BJ (cell line): Measurements from ENCODE around the gene SMPD1. TPM values are rescaled to one million over a fixed set of nuclear protein-coding genes. Genes with fewer than 3 reads are reported as not detected.

Experiments
- CTCF ChIA-PET: fragments of 350-600 bp; formaldehyde crosslinking; extraction: SDS; loops from one replicate; lab custom pipeline; 2021; ENCODE audit warnings: antibody characterized with exemption, inconsistent platforms; lab: Yijun Ruan, JAX
- POLR2A ChIA-PET: fragments of 300-600 bp; sonication (Branson Sonifier 250); formaldehyde crosslinking; extraction: SDS; loops from one replicate; lab custom pipeline; 2021; ENCODE audit warnings: antibody characterized with exemption; lab: Charles Lee
- DNase-seq: peaks from one replicate; pipeline ENCODE4 v3.0.0-alpha.2; 2011; ENCODE audit warnings: low read depth
- H3K27me3 ChIP-seq: 2 replicates; pipeline ENCODE4 v1.6.0; 2011; ENCODE audit warnings: low read length; ENCODE audit not compliant: control insufficient read depth, insufficient read depth
- H3K36me3 ChIP-seq: 2 replicates; pipeline ENCODE4 v1.5.1; 2011; ENCODE audit warnings: low read length; ENCODE audit not compliant: control insufficient read depth, insufficient read depth
- H3K4me3 ChIP-seq: 2 replicates; pipeline ENCODE4 v1.5.1; 2011; ENCODE audit warnings: low read depth, mild to moderate bottlenecking, control low read depth, low read length
- polyA plus RNA-seq: library from polyadenylated mRNA; depleted of rRNA; stranded (reverse); fragments of >200 nt; gene quantifications from 2 replicates; pipeline ENCODE4 v1.2.3, GENCODE V29; 2011
- TF ChIP-seq, protein P1 (sequence below): IDR thresholded peaks from 2 replicates; pipeline ENCODE4 v1.5.1; 2011; ENCODE audit warnings: low read depth, mild to moderate bottlenecking, control low read depth, inconsistent platforms, low read length, moderate library complexity; ENCODE audit not compliant: insufficient read depth

SMPD1 gene
- polyA plus RNA-seq, 1 experiment = 118 TPM

DNA sequence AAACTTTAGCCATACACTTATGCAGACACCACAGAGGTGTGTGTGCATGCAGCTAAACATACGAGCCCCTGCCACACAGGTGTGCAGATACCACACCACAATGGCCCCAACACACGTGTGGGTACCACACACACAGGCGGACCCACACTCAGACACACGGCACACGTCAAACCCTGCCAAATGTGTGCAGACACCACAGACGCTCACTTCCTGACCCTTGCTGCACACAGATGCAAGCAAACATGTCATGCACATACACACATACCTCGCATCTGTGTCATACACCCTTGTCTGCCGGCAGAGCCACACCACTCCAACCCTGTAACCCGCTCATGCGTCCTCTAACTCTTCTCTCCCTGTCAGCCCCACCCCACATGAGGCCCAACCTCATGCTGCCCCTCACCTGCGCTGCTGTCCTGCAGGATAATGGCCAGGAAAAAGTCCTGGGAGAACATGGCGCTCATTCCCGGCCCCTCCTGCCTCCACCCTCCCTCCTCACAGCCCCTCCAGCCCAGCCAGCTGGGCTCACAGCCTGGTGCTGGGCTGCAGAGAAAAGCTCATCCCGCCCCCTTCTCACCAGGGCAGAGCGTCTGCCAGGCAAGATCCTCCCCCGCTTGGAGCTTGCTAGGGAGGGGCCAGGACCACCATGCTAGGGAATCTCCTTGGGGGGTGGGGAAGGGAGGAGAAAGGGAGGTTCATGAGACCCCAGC is 14.2 kb downstream of the SMPD1 start:
- Histone ChIP-seq H3K4me3 (no peak overlapping the region), H3K27me3 (no peaks in the 10 kb centered on the region), H3K36me3 (peaks cover 3% of the 10 kb centered on the region)
- TF ChIP-seq, protein P1, sequence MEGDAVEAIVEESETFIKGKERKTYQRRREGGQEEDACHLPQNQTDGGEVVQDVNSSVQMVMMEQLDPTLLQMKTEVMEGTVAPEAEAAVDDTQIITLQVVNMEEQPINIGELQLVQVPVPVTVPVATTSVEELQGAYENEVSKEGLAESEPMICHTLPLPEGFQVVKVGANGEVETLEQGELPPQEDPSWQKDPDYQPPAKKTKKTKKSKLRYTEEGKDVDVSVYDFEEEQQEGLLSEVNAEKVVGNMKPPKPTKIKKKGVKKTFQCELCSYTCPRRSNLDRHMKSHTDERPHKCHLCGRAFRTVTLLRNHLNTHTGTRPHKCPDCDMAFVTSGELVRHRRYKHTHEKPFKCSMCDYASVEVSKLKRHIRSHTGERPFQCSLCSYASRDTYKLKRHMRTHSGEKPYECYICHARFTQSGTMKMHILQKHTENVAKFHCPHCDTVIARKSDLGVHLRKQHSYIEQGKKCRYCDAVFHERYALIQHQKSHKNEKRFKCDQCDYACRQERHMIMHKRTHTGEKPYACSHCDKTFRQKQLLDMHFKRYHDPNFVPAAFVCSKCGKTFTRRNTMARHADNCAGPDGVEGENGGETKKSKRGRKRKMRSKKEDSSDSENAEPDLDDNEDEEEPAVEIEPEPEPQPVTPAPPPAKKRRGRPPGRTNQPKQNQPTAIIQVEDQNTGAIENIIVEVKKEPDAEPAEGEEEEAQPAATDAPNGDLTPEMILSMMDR = no peak
- CTCF ChIA-PET = interaction anchor here (1.0 to 2.1 kb wide), 2 partner anchors 14 to 39 kb away, joined by 4 to 6 read pairs; partner anchors contain the start of gene SMPD1
- no peak for DNase-seq
- POLR2A ChIA-PET = no interaction called here

DNA sequence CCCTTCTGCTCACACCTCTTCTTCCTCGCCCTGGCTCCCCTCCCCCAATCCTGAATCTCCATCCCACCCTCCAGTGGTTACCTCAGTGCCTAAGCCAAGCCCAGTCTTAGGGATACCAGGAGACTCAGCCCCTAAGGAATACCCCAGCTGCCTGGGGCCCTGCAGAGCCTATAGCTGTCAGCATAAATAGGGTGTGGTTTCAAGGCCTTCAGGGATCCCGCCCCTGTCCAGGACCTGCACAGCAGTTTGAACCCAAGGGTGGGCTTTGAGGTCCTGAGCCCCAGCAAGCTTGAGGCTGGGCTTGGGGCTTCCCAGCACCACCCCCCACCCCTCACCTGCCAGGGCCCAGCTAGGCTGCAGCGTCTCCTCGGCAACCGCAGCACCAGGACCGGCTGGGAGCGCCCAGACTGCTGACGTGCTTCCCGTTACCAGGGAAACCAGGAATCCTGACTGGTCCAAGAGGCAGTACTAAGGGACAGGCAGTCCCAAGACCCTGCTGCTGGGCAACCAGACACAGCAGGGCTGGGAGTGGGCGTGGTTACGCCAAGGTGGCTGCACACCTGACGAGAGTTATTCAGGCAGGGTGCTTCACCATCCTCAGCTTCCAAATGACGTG is 14.9 kb downstream of the SMPD1 start:
- TF ChIP-seq, protein P1 = no peak
- DNase-seq = no peak
- Histone ChIP-seq H3K36me3 (peaks cover 3% of the 10 kb centered on the region), H3K4me3 (no peak overlapping the region), H3K27me3 (no peaks in the 10 kb centered on the region)
- ChIA-PET CTCF (interaction anchor here (1.0 to 2.2 kb wide), 4 partner anchors 24 to 274 kb away, joined by 3 to 5 read pairs (median 4); partner anchors contain the start of gene HPX), POLR2A (no interaction called here)

DNA sequence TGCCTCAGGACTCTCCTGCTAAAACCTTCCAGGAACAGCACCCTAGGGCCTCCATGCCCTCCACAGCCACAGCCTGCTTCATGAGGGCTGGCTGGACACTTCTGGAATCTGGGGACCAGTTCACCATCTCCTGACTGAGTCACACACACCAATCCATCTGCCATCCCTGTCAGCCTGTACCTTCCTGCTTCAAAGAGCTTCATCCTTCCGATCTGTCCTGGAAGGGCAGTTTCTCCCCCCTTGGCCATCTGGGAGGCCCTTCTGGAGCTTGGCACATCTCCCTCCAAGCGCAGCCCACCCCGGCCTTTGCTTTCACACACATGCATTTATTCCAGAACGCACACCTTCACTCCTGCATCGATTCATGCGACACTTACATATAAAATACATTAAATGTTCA is 15.6 kb downstream of the SMPD1 start:
- Histone ChIP-seq H3K4me3 (no peak overlapping the region), H3K36me3 (peaks cover 1% of the 10 kb centered on the region), H3K27me3 (no peaks in the 10 kb centered on the region)
- ChIA-PET CTCF (interaction anchor here (1.0 to 2.2 kb wide), 4 partner anchors 24 to 274 kb away, joined by 3 to 5 read pairs (median 4); partner anchors contain the start of gene HPX), POLR2A (interaction anchor here (0.6 kb wide), 1 partner anchor 17 kb away, joined by 3 read pairs; no protein-coding TSS in a partner anchor)
- DNase-seq = no peak
- TF ChIP-seq, protein P1 = no peak

DNA sequence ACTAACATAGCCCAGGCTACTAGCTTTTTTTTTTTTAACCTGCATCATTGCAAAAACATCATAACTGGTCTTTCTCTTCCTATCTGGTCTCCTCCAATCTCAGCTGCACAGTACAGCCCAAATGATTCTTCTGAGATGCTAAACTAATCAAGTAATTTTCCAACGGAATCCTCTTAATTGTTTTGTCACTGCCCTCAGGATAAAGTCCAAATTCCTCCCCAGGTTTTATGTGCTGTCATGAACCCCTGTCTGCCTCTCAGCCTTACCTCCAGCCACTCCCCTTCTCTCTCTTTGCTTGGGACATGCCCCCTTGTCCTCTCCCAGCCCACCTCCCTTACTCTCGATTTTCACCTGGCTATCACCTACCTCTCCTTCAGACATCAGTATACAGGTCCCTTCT is 16.1 kb downstream of the SMPD1 start:
- DNase-seq = no peak
- CTCF ChIA-PET = interaction anchor here (1.0 to 2.2 kb wide), 2 partner anchors 35 to 37 kb away, joined by 4 to 5 read pairs; partner anchors contain the start of gene HPX
- H3K36me3 ChIP-seq = peaks cover 3% of the 10 kb centered on the region
- TF ChIP-seq, protein P1 = no peak
- no peaks in the 10 kb centered on the region for H3K27me3 ChIP-seq
- H3K4me3 ChIP-seq = no peak overlapping the region
- POLR2A ChIA-PET = interaction anchor here (0.6 kb wide), 1 partner anchor 18 kb away, joined by 3 read pairs; no protein-coding TSS in a partner anchor
